Left lobe of liver (tissue), 2 donors: ENCODE results near the gene ISG15. TPM values are rescaled to one million over a fixed set of nuclear protein-coding genes. Genes with fewer than 3 reads are reported as not detected.
"Not testable (repeated sequence)": the region's sequence is repeated elsewhere in the genome, so short reads cannot be mapped to it uniquely, and the experiment has no call there.

ENCODE experiments used
- ATAC-seq: fragments of 200-7000 bp; cut with Tn5 transposase; one replicate; pipeline ENCODE4 v1.9.1; 2020; ENCODE audit warnings: mild to moderate bottlenecking, moderate library complexity
- DNase-seq: peaks from one replicate; pipeline ENCODE4 v3.0.0-alpha.2; 2020; ENCODE audit warnings: low spot score
- total RNA-seq: library from RNA; stranded (reverse); gene quantifications from one replicate; pipeline ENCODE4 v1.2.1, GENCODE V29; 2021
- donor health status: DM: no; HTN: no; CAD: no; lungs with moderate emphysema.
- donor health status: DM: no; HTN: yes; CAD: no.

The ISG15 gene
- total RNA-seq, 1 donor from 2014 or later = 26.3 TPM

DNA sequence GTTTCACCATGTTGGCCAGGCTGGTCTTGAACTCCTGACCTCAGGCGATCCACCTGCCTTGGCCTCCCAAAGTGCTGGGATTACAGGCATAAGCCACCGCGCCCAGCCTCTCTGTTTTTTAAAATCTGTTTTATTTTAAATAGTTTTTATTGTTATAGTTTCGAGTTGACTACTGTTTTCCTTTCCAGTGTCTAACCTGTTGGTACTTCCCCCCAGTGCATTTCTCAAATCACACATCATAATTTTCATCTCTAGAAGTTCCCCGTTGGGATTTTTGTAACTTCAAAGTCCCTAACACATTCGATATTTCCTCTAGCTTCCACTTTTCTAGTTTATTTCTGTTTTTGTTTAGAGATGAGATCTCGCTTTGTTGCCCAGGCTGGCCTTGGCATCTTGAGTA is 20.9 kb upstream of the ISG15 start:
- DNase-seq = no peak
- no peak for ATAC-seq

DNA sequence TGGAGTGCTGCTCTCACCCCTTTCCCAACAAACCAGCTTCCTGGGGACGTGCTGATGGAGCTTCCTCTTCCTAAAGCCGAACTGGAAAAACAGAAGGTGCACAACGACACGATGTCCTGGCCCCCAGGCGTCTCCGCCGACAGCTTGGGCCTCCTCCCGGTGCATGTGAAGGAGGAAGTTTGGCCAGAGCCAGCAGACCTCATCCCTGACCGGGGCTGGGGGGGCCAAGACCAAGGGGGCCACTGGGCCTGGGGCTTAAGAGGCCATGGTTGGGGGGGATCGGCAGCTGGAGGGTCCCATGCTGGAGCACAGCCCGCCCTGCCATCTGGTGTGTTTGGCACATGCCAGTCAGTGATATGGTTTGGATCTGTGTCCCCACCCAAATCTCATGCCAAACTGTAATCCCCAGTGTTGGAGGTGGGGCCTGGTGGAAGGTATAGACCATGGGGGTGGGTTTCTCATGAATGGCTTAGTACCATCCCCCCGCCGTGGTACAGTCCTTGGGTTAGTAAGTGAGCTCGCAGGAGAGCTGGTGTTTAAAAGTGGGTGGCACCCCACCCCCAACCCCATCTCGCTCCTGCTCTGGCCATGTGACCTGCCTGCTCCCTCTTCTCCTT is 19.8 kb upstream of the ISG15 start:
- ATAC-seq (no peak), DNase-seq (no peak)

DNA sequence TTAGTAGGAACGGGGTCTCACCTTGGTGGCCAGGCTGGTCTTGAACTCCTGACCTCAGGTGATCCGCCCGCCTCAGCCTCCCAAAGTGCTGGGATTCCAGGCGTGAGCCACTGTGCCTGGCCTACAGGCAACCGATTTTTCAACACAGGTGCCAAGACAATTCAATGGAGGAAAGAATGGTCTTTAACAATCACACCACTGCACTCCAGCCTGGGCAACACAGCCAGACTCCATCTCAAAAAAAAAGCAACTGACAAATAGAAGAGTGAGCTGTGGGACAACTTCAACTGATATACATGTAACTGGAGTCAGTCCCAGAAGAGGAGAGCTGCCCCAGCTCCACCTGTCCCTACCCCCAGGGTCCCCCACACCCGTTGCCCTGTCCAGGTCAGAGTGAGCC is 18.8 kb upstream of the ISG15 start:
- DNase-seq, ATAC-seq: not testable (repeated sequence)

DNA sequence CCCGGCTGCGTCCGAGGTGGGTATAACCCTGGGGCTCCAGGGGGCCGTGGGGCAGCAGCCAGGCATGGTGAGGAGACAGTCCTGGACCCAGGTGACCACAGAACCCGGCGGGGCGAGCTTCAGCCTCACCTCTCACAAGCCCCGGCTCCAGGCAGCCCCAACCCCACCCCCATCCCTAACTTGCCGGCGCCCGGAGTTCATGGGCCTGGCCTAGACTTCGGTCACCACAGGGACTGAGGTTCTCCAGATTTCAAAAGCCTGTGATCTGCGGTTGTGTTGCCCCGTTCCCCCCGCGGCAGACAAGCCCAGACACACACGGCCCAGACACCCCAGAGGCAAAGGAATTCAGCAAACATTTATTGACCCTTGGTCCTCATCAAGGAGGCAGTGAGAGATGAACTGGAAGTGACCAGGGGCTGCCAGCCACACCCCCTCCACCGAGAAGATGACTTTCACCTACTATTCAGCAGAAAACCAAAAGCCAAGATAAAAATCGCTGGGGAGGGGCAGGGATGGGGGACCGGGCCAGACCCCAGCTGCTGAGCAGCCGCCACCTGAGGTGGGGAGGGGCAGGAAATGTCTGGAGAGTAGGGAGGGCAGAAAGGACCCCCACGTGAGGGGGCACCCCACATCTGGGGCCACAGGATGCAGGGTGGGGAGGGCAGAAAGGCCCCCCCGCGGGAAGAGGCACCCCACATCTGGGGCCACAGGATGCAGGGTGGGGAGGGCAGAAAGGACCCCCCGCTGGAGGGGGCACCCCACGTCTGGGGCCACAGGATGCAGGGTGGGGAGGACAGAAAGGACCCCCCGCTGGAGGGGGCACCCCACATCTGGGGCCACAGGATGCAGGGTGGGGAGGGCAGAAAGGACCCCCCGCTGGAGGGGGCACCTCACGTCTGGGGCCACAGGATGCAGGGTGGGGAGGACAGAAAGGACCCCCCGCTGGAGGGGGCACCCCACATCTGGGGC is 17.3 kb upstream of the ISG15 start:
- no peak for DNase-seq
- no peak for ATAC-seq

DNA sequence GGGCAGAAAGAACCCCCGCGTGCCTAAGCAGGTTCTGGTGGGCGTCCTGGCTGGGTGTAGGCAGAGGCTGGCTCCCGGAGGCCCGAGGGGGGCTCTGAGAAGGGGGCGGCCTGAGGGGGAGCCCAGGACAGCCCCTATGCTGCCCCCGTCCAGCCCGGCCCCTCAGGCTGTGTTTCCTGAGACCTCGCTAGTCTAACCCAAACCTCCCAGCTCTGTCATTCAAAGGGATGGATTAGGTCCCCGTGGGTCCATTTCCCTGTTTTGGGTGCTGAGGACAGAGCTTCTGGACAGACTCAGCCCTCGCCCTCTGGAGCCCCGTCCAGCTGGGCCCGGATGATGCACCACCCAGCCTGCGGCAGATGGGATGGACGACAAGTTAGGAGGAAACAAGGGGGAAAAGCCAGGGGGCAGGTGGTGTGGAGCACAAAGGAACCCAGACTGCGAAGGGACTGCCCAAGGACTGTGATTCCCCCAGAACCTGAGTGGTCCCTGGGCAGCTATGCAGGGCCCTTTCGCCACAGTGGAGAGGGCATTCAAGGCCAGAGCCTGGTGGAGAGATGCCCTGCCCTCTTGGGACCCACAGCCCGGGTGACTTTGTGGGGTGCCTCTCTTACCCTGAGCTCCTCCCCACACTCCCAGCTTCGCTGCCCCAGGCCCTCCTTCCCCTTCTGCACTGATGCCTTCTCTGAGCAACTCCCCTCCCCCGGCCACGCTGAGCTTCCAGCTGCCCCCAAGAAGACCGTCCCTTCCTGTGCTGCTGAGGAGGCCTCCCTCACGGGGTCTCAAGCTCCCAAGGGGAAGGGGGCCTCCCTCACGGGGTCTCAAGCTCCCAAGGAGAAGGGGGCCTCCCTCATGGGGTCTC is 16.2 kb upstream of the ISG15 start:
- ATAC-seq (no peak), DNase-seq (no peak)

DNA sequence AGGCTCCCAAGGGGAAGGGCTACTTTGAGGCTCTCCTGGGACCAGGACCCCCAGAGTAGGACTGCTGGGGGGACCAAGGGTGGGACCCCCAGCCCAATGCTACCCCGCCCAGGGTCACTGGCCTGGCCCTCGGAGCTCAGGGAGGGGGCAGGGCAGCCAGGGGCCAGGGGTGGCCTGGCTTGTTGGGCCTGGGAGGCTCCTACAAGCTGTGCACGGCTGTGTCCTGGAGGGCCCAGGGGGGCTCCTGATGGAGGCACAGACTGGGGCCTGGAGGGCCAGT is 15.6 kb upstream of the ISG15 start:
- ATAC-seq (no peak), DNase-seq (no peak)

DNA sequence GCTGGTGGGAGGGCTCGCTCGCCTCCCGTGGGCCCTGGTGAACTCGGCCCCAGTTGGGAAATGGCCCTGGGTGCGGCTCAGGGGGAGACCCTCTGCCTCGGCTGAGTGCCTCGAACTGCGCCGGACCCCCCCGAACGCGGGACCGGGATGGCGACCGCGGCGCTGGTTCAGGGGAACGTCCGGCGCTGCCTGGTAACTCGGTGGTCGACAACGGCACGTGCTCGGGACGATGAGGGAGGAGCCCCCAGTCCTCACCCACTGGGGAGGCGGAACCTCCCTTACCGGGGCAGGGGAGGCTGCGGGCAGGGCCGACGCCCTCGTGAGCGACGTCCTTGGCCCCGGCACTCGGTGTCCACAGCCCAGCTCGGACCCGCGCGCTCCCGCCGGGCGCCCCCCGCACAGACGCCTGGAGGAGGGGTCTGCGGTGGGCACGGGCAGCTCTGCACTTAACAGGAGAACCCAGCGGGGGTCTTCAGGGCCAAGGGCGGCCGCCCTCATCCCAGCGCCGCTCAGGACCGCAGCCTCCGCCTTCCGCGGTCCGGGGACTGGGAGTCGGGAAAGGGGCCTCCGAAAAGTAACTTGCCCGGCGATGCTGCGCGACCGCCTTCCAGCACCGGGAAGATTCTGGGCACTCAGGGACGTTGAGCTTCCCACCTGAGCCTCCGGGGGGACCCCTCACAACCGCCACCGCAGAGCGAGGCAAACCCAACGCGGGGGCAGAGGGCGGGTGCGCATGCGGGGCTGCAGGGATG is 15.1 kb upstream of the ISG15 start:
- no peak for DNase-seq

DNA sequence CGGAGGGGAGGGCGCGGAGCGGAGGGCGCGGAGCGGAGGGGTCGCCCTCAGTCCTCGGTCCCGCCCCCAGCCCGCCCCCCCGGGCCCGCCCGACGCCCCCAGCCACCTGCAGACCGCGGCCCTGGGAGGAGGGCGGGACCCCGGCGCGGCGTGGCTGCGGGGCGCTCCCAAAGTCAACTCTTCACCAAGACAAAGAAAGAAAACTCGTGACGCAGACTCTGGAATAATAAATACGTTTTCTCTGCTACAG is 14.6 kb upstream of the ISG15 start:
- DNase-seq (no peak), ATAC-seq (no peak)

More for the DNA sequence above, 15.1 kb upstream of the ISG15 start:
- no peak for ATAC-seq

DNA sequence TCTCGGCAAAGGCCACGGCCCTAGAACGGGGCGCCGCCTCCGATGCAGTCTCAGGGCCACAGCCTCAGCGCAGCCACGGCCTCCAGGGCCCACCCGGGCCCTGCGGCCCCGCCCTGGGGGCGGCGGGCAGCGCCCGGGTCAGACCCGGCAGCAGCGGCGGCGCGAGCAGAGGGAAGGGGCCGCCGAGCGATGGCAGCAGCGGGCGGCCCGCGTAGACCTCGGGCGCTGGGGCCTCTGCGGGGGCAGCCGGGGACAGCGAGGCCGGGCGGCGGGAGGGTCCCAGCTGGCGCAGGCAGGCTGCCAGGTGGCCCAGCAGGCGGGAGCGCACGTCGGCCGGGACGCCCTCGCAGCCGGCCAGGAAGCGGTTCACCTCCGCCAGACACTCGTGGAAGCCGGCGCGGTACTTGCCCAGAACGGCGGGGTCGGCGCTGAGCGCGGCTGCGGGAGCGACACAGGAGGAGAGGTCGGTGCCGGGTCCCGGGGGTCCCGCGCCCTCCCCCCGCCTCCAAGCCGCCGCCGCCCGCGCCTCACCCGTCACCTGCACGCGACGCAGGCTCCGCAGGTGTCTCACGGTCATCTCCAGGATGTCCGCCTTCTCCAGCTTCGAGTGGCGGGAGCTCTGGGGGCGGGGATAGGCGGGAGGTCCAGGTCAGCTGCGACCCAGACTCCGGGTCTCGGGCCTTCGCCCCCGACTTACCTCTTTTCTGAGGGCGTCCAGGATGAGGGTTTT is 14.1 kb upstream of the ISG15 start:
- DNase-seq (peak; percentile 49), ATAC-seq (peak; percentile 4)

DNA sequence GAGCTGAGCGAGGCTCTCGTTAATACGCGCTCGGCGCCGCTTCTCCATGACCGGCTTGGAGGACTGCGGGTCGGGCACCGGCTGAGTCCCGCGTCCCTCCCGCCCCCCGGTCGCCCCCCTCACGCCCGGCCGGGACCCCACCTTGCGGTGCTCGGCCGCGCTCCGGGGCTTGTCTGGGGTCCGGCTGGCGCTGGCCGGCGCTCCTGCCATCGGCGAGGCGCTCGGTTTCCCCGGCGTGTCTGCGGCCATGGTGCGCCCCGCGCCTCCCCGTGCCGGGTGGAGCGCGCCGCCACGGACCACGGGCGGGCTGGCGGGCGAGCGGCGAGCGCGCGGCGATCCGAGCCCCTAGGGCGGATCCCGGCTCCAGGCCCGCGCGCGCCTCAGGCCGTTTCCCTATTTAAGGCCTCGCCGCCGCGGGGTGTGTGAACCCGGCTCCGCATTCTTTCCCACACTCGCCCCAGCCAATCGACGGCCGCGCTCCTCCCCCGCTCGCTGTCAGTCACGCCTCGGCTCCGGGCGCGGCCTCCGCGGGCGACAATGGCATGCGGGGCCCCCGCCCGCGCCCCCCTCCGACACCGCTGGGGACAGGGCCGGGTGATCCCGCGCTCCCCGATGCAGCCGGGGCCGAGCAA is 13.5 kb upstream of the ISG15 start, which contains the start of gene HES4:
HES4 (minus strand) TSS at position 373 of the 632 bp plus-strand sequence; CDS start at position 249, 124 bp downstream.
- peak; percentile 79 for DNase-seq
- peak; percentile 78 for ATAC-seq

DNA sequence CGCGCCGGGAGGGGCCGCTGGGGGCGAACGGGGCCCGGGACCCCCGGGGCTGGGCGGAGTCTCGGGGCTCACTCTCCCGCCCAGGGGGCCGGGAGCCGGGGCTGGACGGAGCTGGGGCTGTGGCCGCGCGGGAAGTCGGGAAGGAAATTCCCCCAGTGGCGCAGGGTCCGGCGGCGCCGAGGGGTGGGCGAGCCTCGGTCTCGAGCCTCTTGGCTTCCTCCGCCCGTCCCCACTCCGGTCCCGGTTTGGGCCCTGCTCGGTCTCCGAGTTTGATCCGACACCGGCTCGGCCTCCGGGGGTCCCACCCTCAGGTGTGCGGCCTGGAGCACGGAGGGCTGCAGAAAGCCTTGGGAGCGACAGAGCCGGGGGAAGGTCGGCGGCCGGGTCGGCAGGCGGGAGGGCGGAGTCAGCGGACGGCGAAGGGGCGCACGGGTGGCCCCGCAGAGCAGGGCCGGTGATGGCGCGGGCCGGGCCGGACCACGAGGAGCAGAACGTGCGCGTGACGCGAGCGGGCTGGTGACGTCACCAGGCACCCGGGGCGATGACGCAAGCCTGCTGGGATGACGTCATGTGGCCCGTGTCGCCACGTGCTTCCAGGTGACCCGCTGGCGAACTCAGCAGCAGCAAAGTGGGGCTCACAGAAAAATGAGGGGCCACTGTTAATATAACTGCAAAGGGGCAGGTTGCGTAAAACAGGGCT is 12.8 kb upstream of the ISG15 start:
- peak; percentile 71 for DNase-seq
- peak; percentile 21 for ATAC-seq

DNA sequence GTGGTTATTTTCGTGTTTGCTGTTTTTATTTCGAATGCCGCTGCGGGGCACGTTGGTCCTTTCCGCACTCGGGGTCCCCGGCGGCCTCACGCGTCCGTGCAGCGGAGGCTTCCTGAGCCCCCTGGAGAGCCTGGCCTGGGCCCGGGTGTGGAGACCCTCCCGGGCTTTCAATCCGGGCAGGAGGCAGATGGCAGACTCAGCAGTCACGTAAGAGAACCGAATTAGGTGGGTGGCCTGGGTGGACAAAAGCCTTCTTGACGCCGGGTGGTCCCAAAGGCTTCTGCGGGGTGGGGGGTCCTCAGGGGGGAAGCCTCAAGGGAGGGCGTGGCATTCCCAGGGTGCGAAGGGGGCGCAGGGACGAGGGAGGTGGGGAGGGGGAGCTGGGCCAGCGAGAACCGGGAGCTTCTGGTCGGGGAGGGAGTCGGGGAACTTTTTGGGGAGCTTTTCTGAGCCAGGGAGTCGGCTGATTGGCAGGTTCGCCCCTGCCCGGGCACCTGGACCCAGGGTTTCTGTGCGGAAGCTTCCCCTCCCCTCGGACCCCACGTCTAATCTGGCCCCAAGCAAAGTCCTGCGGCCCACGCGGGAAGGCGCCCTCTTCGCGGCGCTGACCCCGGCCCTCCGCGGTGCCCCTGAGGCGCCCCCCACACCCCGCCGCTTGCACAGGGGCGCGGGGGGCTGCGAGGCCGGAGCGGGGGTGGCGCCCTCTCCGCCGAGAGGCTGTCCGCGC is 12.1 kb upstream of the ISG15 start:
- ATAC-seq = no peak
- peak; percentile 46 for DNase-seq

DNA sequence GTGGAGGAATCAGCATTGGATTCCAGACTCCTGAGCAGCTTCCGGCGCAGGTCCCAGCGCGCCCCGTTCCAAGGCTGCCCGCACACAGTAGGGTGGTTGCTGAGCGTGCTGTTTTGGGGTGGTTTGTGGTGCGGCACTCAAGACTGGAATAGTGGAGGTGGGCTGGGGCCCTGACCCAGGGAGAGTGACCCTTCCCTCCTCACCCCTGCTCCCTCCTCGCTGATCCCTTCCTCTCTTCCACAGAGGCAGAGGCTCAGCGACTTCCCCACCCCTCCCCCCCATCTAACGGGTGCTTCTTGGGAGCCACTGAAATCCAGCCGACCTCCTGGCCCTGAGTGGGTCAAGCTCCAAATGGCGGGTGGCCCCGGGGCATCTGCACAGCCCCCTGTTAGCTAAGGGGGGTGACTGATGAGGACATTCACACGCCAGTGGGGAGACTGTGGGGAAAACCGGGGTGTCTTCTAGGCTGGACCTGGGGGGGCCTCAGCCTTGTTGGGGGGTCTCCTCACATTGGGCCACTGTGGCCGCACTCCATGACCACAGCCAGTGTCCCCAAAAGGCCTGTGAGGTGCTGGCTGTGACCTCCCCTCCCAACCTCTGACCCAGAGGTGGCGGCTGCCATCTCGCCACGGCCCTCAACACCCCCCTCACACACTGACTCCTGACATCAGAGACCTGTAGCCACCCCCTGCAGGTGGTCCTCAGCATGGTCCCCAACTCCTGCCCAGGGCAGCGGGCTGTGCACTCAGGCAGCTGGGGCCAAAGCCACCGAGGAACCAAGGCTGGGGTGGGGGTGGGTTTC is 9.5 kb upstream of the ISG15 start:
- ATAC-seq (no peak), DNase-seq (no peak)

DNA sequence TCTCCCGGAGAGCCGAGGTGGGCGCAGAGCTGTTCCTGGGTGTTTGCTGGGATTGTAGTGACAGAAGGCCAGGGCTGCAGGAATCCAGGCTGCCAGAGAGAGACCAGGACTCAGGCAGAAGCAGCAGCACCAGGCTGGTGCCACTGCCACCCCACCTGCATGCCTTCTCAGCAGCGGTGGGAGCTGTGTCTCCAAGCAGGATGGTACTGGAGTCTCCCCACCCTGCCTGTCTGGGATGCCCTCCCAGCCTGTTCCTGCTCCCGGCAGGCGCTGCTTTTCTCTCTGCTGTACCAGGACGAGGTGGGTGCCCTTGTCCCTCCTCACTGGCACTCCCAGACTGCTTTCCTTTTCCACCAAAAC is 8.9 kb upstream of the ISG15 start:
- ATAC-seq (no peak), DNase-seq (no peak)

DNA sequence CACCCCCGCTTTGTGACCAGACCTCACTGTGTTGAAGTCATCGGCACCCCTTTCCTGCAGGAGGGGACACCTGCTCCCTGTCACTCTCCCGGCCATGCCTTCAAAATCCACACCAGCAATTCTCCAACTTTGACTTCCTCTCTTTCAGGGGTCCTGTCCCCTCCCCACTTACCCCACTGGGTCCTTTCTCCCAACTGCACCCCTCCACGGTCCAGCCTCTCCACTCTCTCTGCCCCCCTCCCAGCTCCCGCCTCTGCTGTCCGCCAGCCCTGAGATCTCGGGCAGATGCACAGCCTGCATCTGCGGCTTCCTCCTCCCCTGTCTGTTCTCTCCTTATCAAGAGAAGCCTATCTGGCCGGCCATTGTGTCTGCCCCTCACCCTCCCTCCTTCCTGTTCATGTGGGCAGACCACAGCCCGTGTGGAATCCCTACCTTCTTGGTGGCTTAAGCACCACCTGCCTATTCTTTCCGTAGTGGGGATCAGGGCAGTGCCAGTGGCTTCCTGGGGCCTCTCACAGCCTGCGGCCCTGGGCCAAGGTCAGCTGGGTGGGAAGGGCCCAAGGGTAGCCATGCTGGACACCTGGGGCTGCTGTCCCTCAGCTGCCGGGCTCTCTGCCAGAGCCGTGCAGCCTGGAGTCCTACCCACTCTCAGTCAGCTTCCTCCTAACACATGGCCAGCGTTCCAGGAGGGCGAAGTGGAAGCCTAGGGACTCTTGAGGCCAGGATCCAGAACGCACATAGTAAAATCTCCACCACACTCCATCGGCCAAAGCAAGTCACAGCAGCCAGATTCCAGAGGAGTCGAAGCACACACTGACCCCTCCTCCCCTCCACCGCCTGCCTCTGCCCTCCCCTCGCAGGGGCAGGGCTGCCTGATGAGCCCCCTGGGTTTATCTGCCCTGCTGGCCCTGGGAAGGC is 8.3 kb upstream of the ISG15 start:
- DNase-seq (peak; percentile 79), ATAC-seq (peak; percentile 63)

DNA sequence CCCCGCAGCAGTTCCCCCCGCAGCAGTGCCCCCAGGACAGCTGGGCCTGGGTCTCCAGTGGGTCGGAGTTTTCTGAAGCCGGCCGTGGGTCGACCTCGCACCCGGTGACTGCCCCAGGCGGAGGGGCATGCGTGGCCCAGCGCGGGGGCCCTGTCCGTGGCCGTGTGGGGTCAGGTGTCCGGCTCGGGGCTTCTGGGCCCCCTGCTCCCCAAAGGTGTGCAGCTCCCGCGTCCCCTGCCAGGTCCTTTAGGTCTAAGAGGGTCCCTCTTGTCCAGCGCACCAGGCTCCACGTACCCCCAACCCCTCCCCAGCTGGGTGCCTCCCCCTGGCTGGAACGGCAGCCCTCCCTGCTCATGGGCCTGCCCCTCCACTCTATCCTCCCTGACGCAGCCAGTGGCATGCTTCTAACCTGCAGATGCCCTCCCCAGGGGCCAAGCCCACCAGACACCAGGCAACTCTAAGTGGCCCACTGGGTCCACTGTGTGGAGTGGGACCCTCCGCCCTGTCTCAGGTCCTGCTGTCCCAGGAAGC is 7.5 kb upstream of the ISG15 start:
- DNase-seq (peak; percentile 46), ATAC-seq (peak; percentile 0)
